Measurements from ENCODE around the gene HUS1. TPM values are rescaled to one million over a fixed set of nuclear protein-coding genes. Genes with fewer than 3 reads are reported as not detected.
"Not testable (repeated sequence)": the region's sequence is repeated elsewhere in the genome, so short reads cannot be mapped to it uniquely, and the experiment has no call there.

HUS1 gene
- total RNA-seq, 1 experiment from 2014 or later, result 10.9 TPM

DNA sequence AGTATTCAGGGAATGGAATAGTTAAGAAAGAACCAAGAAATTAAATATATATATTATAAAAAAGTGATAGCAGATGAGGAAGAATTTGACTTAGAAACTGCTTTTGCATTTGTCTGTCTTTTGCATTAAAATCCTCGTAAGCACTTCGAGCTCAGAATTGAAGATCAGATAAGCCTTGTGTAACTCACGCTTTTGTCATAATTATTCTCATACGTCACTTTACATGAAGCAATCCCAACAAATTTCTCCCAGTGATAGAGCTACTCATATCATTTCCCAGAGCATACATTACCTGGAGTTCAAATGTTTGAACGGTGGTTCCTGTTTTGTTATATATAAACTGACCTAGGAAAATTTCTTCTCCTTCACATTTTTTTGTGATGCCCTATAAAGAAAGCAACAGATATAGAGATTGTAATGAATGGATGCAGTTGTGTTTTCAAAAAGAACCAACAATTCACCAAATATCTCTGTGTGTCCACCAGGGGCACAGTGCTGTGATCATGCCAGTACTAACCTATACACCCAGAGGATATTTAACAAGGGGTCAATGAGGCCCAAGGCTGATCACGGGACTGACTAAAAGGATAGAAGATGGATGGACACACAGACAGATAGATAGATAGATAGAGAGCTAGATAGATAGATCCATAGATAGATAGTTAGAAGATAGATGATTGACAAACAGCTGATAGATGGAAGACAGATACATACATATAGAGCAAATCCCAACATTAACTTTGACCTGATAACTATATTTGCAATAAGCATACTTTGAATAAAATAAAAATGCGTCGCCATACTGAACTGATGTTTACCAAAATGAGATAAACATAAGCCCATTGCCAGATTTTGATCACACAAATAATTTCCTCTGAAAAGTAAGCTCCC is 9.3 kb upstream of the HUS1 start:
- in situ Hi-C loops (cut with HindIII; ENCODE audit: low sequenced_read_pairs), result no loop called here
- no peak for DNase-seq (ENCODE audit: low spot score)

GRCh38 chr7:47982610-47983009 is 3.2 kb upstream of the HUS1 start:
- no peak for DNase-seq (ENCODE audit: low spot score)
- in situ Hi-C loops (cut with HindIII; ENCODE audit: low sequenced_read_pairs), result no loop called here

- DNase-seq (ENCODE audit: low spot score); in situ Hi-C loops (cut with HindIII; ENCODE audit: low sequenced_read_pairs): not testable (repeated sequence)
Measured at GRCh38 chr7:47980648-47981047, 1.2 kb upstream of the HUS1 start.

GRCh38 chr7:47979832-47980181 is 392 bp upstream of the HUS1 start:
- no peak for DNase-seq (ENCODE audit: low spot score)
- in situ Hi-C loops (cut with HindIII; ENCODE audit: low sequenced_read_pairs), result no loop called here

GRCh38 chr7:47978790-47979144 is 648 bp downstream of the HUS1 start:
- in situ Hi-C loops (cut with HindIII; ENCODE audit: low sequenced_read_pairs), result no loop called here
- DNase-seq (ENCODE audit: low spot score), result no peak

- in situ Hi-C loops (cut with HindIII; ENCODE audit: low sequenced_read_pairs), result no loop called here
- DNase-seq (ENCODE audit: low spot score), result no peak
Measured at GRCh38 chr7:47973739-47974138, 5.7 kb downstream of the HUS1 start.

GRCh38 chr7:47970761-47971160 is 8.7 kb downstream of the HUS1 start:
- in situ Hi-C loops (cut with HindIII; ENCODE audit: low sequenced_read_pairs), result no loop called here
- DNase-seq (ENCODE audit: low spot score), result no peak

- in situ Hi-C loops (cut with HindIII; ENCODE audit: low sequenced_read_pairs), result no loop called here
- peak; percentile 73 for DNase-seq (ENCODE audit: low spot score)
Measured at GRCh38 chr7:47968847-47969774, 10.3 kb downstream of the HUS1 start.

DNA sequence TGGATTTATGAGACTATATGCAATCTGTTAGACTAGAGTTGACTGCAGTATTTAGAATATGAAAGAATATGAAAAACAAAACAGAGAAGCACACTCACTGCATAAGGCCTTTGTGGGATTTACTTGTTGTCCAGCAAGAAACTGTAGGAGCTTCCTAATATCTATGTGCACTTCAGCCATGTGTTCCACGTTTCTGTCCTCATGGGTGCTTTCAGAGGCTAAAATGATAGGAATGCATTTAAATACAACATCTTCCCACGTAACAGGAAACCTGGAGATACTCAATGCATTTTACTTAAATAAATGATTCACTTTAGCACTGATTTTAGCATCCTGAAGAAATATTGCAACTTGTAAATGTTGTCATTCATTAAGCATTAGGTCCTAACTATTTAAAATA is 11.7 kb downstream of the HUS1 start:
- in situ Hi-C loops (cut with HindIII; ENCODE audit: low sequenced_read_pairs), result no loop called here
- DNase-seq (ENCODE audit: low spot score), result no peak

DNA sequence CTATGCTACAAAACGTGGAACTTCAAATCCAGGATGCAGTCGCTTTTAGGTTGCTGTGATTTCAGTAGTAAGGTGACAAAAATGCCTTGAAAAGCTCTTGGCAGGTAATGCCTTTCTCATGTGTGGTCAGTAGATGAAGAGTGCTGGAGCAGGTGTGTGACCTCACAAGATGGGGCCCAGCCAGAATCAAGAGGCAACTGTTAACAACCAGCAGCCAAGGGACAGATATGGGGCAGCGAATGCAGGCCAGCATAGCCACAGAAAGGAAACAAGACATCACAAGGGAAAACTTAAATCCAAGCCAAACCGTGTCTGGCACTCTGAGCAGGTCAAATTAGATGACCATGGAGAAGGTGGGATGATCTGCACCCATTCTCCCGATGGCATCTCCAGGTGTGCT is 12.3 kb downstream of the HUS1 start:
- DNase-seq (ENCODE audit: low spot score), result peak; percentile 64
- in situ Hi-C loops (cut with HindIII; ENCODE audit: low sequenced_read_pairs), result no loop called here

- in situ Hi-C loops (cut with HindIII; ENCODE audit: low sequenced_read_pairs), result no loop called here
- DNase-seq (ENCODE audit: low spot score), result peak; percentile 58
Measured at GRCh38 chr7:47965456-47965855, 14.0 kb downstream of the HUS1 start.

DNA sequence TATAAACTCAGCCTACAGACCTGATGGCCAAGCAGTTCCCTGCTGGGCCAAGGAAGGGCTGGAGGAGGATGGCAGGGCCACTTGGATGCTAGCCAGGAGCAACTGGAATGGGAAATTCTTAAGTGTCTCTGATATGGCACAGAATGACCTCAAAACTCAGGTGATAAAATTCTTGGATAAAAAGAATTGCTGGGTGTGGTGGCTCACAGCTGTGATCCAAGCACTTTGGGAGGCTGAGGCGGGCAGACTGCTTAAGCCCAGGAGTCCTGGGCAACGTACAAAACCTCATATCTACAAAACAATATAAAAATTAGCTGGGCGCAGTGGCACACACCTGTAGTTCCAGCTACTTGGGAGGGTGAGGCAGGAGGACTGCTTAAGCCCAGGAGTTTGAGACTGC is 17.2 kb downstream of the HUS1 start:
- in situ Hi-C loops (cut with HindIII; ENCODE audit: low sequenced_read_pairs), result no loop called here
- DNase-seq (ENCODE audit: low spot score), result no peak

- DNase-seq (ENCODE audit: low spot score), result no peak
- in situ Hi-C loops (cut with HindIII; ENCODE audit: low sequenced_read_pairs), result no loop called here
Measured at GRCh38 chr7:47957156-47957555, 22.3 kb downstream of the HUS1 start.

GRCh38 chr7:47956220-47956619 is 23.2 kb downstream of the HUS1 start:
- peak; percentile 51 for DNase-seq (ENCODE audit: low spot score)
- in situ Hi-C loops (cut with HindIII; ENCODE audit: low sequenced_read_pairs), result no loop called here

DNA sequence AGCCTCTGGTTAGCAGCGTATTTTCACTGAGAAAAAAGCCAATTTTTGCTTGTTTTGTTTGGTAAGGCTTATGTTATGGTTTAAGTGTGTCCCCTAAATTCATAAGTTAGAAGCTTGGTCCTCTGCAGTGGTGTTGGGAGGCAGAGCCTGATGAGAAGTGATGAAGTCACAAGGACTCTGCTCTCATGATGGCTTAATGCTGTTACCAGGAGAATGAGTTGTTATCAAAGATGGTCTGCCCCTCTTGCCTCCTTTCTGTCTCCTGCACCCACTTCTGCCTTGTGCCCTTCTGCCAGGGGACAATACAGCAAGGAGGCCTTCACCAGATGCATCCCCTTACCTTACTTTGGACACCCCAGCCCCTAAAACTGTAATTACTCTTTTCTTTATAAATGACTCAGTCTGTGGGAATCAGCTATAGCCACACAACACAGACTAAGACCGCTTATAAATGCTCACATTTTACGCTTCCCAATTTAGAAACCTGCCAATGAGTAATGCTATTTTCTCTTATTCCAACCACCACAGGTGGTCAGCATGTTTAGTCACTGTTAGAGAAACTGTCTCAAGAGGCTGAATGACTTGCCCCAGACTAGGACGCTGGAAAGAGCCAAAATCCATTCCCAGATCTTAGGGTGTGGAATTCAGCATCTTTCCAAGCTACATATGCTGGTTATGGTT is 25.0 kb downstream of the HUS1 start:
- DNase-seq (ENCODE audit: low spot score), result no peak
- in situ Hi-C loops (cut with HindIII; ENCODE audit: low sequenced_read_pairs), result no loop called here

DNA sequence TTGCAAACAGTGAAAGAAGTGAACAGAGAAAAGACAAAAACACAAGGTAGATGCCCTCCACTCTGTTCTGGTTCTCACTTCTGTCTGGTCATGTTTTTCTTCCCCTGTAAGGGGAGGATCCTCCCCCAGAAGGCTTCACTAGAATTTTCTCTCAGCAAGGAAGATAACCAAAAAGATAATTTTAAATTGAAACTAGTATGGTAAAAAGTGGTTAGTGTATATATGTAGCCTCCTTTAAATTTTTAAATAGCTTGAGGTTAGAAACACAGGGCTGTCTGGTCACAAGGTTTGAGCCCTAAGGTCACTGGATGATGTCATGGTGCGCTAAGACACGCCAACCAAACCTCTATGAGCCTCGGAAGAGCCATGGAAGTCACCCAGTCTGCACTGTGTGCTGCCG is 25.6 kb downstream of the HUS1 start:
- in situ Hi-C loops (cut with HindIII; ENCODE audit: low sequenced_read_pairs), result no loop called here
- DNase-seq (ENCODE audit: low spot score), result no peak

GRCh38 chr7:47952224-47952623 is 27.2 kb downstream of the HUS1 start:
- in situ Hi-C loops (cut with HindIII; ENCODE audit: low sequenced_read_pairs), result no loop called here
- no peak for DNase-seq (ENCODE audit: low spot score)

- DNase-seq (ENCODE audit: low spot score), result no peak
- in situ Hi-C loops (cut with HindIII; ENCODE audit: low sequenced_read_pairs), result no loop called here
Measured at GRCh38 chr7:47951374-47951773, 28.0 kb downstream of the HUS1 start.

DNA sequence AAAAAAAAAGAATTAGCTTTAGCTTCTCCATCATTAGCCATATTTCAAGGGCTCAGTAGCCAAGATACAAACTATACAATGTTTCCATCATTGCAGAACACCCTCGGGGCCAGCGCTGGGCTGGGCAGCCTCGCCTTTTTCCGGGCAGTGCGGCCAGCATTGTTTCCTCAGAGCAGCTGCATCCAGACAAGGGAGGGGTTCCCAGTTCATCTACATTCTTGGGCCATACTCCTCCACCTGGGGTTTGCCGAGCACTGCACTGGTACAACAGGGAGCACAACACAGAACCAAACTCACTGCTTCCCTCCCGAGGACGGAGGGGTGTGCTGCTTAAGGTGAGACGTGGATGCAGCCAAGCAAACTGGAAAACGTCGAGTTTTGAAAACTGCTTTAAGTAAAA is 28.7 kb downstream of the HUS1 start:
- no peak for DNase-seq (ENCODE audit: low spot score)
- in situ Hi-C loops (cut with HindIII; ENCODE audit: low sequenced_read_pairs), result no loop called here

GRCh38 chr7:47949703-47950102 is 29.7 kb downstream of the HUS1 start:
- in situ Hi-C loops (cut with HindIII; ENCODE audit: low sequenced_read_pairs), result no loop called here
- no peak for DNase-seq (ENCODE audit: low spot score)
